ENCODE results near the gene TGM5. TPM values are rescaled to one million over a fixed set of nuclear protein-coding genes. Genes with fewer than 3 reads are reported as not detected.

TGM5 gene
- total RNA-seq, 1 donor = not detected

DNA sequence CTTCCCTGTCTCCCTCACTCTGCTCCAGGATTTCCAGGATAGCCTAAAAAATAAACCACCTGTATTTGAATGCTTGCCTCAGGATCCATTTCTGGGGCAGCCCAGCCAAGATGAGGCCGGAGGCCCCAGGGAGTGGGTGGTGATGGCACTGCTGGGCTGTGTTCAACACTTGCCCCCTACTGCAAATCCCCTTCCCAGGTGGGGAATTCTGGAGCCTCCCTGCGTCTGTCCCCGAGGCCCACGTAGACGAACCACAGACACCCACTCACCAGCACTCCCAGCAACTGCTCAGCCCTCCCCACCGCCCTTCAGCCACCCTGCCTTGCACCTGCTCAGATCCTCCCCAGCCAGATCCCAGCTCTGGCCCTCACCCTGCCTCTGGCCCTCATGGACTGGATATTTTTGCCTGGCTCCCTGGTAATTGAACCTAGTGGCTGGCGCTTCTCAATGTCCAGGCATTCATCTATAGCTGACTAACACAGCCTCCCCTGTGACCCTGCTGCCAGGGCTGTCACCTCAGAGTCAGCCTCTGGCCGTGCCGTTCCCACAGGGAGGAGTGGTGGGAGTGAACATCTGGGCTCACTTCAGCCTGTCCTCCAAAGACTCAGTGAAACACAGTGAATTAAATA, 28.8 kb downstream of the TGM5 start:
- Histone ChIP-seq H3K27ac (ENCODE audit: low read depth, low read length) (no peak overlapping the region), H3K4me3 (ENCODE audit: insufficient read depth, low read length) (no peak overlapping the region), H3K4me1 (ENCODE audit: insufficient read depth, low read length) (peaks cover 3% of the 10 kb centered on the region), H4K20me1 (ENCODE audit: insufficient read depth, low read length) (no peaks in the 10 kb centered on the region), H3K36me3 (ENCODE audit: insufficient read depth, low read length) (no peaks in the 10 kb centered on the region), H2AFZ (ENCODE audit: low read length) (no peak overlapping the region), H3K27me3 (ENCODE audit: insufficient read depth, low read length) (peaks cover 22% of the 10 kb centered on the region), H3K79me2 (ENCODE audit: insufficient read depth, low read length) (no peaks in the 10 kb centered on the region), H3K9me3 (ENCODE audit: low read depth, low read length) (no peaks in the 10 kb centered on the region), H3K4me2 (ENCODE audit: insufficient read depth, low read length) (no peak overlapping the region)
- no peak for DNase-seq (ENCODE audit: insufficient read length, low spot score, missing footprints)
- TF ChIP-seq, protein P1, sequence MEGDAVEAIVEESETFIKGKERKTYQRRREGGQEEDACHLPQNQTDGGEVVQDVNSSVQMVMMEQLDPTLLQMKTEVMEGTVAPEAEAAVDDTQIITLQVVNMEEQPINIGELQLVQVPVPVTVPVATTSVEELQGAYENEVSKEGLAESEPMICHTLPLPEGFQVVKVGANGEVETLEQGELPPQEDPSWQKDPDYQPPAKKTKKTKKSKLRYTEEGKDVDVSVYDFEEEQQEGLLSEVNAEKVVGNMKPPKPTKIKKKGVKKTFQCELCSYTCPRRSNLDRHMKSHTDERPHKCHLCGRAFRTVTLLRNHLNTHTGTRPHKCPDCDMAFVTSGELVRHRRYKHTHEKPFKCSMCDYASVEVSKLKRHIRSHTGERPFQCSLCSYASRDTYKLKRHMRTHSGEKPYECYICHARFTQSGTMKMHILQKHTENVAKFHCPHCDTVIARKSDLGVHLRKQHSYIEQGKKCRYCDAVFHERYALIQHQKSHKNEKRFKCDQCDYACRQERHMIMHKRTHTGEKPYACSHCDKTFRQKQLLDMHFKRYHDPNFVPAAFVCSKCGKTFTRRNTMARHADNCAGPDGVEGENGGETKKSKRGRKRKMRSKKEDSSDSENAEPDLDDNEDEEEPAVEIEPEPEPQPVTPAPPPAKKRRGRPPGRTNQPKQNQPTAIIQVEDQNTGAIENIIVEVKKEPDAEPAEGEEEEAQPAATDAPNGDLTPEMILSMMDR (IDR thresholded peaks at IDR 0.05; ENCODE audit: extremely low read depth, low read depth, low read length) = no peak

DNA sequence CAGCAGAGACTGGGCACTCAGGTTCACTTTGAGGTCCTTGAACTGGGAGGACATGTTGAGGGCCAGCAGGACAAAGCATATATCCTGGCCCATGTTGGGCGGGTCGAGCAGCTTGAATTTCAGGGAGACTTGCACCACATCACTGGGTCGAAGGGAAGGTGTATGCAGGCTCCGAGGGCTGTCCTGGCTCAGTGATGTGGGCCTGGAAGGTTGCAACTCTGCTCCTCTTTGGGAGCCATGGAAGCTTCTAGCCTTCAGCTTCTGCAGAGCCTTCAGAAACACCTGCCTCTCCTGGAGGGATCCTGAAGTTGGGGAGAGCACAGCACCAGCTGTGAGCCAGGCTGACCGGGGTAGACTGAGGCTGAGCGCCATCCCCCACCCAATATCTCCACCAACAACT, 31.2 kb downstream of the TGM5 start:
- H3K4me3 ChIP-seq (ENCODE audit: insufficient read depth, low read length) = no peak overlapping the region
- no peaks in the 10 kb centered on the region for H3K9me3 ChIP-seq (ENCODE audit: low read depth, low read length)
- no peaks in the 10 kb centered on the region for H3K4me1 ChIP-seq (ENCODE audit: insufficient read depth, low read length)
- no peak overlapping the region for H2AFZ ChIP-seq (ENCODE audit: low read length)
- no peak overlapping the region for H3K4me2 ChIP-seq (ENCODE audit: insufficient read depth, low read length)
- no peaks in the 10 kb centered on the region for H3K79me2 ChIP-seq (ENCODE audit: insufficient read depth, low read length)
- TF ChIP-seq, protein P1 (IDR thresholded peaks at IDR 0.05; ENCODE audit: extremely low read depth, low read depth, low read length) = no peak
- no peaks in the 10 kb centered on the region for H3K36me3 ChIP-seq (ENCODE audit: insufficient read depth, low read length)
- no peak for DNase-seq (ENCODE audit: insufficient read length, low spot score, missing footprints)
- H3K27me3 ChIP-seq (ENCODE audit: insufficient read depth, low read length) = peaks cover 22% of the 10 kb centered on the region
- no peaks in the 10 kb centered on the region for H4K20me1 ChIP-seq (ENCODE audit: insufficient read depth, low read length)
- H3K27ac ChIP-seq (ENCODE audit: low read depth, low read length) = no peak overlapping the region

DNA sequence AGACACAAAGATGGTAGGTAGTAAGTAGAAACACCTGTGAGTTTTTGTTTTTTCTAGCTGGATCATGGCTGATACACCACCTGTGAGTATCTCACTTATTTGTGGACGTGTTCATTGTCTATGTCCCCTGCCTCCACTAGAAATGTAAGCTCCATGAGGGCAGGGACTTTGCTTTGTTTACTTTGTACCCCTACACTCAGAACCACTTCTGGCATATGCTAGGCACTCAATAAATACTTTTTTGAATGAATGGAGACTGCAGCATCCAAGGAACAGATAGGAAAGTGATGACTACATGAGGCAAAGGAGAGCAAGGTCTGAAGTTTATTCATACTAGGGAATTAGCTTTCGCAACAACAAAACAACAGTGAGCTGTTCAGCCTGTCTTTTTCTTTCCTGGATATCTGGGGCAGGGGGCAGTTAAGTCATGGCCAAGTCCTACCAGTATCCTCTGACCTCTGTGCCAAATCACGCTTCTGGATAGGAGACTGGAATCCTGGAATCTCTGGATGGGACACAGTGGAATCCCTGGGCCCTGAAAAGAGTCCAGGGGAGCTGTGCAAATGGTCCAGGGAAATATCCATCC, 34.3 kb downstream of the TGM5 start:
- Histone ChIP-seq H3K4me2 (ENCODE audit: insufficient read depth, low read length) (no peak overlapping the region), H3K27ac (ENCODE audit: low read depth, low read length) (no peak overlapping the region), H3K27me3 (ENCODE audit: insufficient read depth, low read length) (peaks cover 26% of the 10 kb centered on the region), H4K20me1 (ENCODE audit: insufficient read depth, low read length) (no peaks in the 10 kb centered on the region), H3K79me2 (ENCODE audit: insufficient read depth, low read length) (no peaks in the 10 kb centered on the region), H3K4me1 (ENCODE audit: insufficient read depth, low read length) (no peaks in the 10 kb centered on the region), H3K36me3 (ENCODE audit: insufficient read depth, low read length) (no peaks in the 10 kb centered on the region), H2AFZ (ENCODE audit: low read length) (no peak overlapping the region), H3K9me3 (ENCODE audit: low read depth, low read length) (no peaks in the 10 kb centered on the region), H3K4me3 (ENCODE audit: insufficient read depth, low read length) (no peak overlapping the region)
- no peak for DNase-seq (ENCODE audit: insufficient read length, low spot score, missing footprints)
- TF ChIP-seq, protein P1 (IDR thresholded peaks at IDR 0.05; ENCODE audit: extremely low read depth, low read depth, low read length) = no peak

DNA sequence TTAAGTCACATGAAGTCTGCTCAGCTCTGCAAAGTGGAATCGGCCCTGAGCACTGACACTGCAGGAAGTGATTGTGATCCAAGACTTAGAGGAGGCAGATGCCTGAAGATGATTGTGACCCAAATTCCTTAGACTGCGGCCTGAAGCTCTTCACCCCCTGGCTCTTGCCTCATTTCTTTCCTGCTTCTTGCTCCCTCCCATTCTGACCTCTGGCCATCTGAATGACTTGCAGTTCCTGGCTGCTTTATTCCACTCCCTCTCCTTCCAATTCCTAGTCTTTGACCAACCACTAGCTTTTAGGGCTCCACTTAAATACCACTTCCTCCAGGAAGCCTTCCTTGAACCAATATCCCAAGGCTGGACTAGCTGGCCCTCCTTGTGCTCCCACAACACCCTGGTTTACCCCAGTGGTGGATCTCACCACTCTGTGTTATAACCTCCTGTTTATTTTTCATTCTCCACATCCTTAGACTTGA, 36.0 kb downstream of the TGM5 start:
- no peaks in the 10 kb centered on the region for H3K4me1 ChIP-seq (ENCODE audit: insufficient read depth, low read length)
- no peaks in the 10 kb centered on the region for H3K9me3 ChIP-seq (ENCODE audit: low read depth, low read length)
- no peak overlapping the region for H3K27ac ChIP-seq (ENCODE audit: low read depth, low read length)
- no peaks in the 10 kb centered on the region for H3K79me2 ChIP-seq (ENCODE audit: insufficient read depth, low read length)
- H2AFZ ChIP-seq (ENCODE audit: low read length) = no peak overlapping the region
- H3K27me3 ChIP-seq (ENCODE audit: insufficient read depth, low read length) = peaks cover 21% of the 10 kb centered on the region
- no peaks in the 10 kb centered on the region for H3K36me3 ChIP-seq (ENCODE audit: insufficient read depth, low read length)
- no peaks in the 10 kb centered on the region for H4K20me1 ChIP-seq (ENCODE audit: insufficient read depth, low read length)
- TF ChIP-seq, protein P1 (IDR thresholded peaks at IDR 0.05; ENCODE audit: extremely low read depth, low read depth, low read length) = no peak
- H3K4me3 ChIP-seq (ENCODE audit: insufficient read depth, low read length) = no peak overlapping the region
- H3K4me2 ChIP-seq (ENCODE audit: insufficient read depth, low read length) = no peak overlapping the region
- no peak for DNase-seq (ENCODE audit: insufficient read length, low spot score, missing footprints)
